Neuronal stem cell (in vitro differentiated cells): ENCODE measurements around the gene SLCO2A1.

Experiments used
- DNase-seq: peaks from one replicate; pipeline ENCODE4 v3.0.0-alpha.2; 2013; ENCODE audit warnings: low spot score
- H2AFZ ChIP-seq: one replicate; pipeline ENCODE4 v1.6.1; 2013; ENCODE audit warnings: mild to moderate bottlenecking, low read length, inconsistent platforms
- H2AK5ac ChIP-seq: 2 replicates; pipeline ENCODE4 v1.6.1; 2013; ENCODE audit warnings: low read depth, mild to moderate bottlenecking, inconsistent platforms, low read length, moderate library complexity, mixed read lengths
- H2BK120ac ChIP-seq: 2 replicates; pipeline ENCODE4 v1.6.1; 2013; ENCODE audit warnings: low read depth, mild to moderate bottlenecking, inconsistent platforms, low read length, moderate library complexity, mixed read lengths
- H2BK12ac ChIP-seq: one replicate; pipeline ENCODE4 v1.6.1; 2013; ENCODE audit warnings: low read length, inconsistent platforms
- H2BK15ac ChIP-seq: 2 replicates; pipeline ENCODE4 v1.6.1; 2013; ENCODE audit warnings: mild to moderate bottlenecking, low read length, inconsistent platforms, mixed read lengths
- H2BK5ac ChIP-seq: one replicate; pipeline ENCODE4 v1.6.1; 2013; ENCODE audit warnings: inconsistent platforms, mild to moderate bottlenecking, low read length, moderate library complexity
- H3K14ac ChIP-seq: one replicate; pipeline ENCODE4 v1.6.1; 2013; ENCODE audit warnings: low read length, inconsistent platforms
- H3K18ac ChIP-seq: 2 replicates; pipeline ENCODE4 v1.6.1; 2013; ENCODE audit warnings: low read length, inconsistent platforms
- H3K23ac ChIP-seq: 2 replicates; pipeline ENCODE4 v1.6.1; 2013; ENCODE audit warnings: low read depth, mild to moderate bottlenecking, mixed read lengths, low read length, inconsistent platforms; ENCODE audit not compliant: poor library complexity
- H3K27ac ChIP-seq: replicated peaks from 3 replicates; pipeline ENCODE4 v1.5.1; 2013; ENCODE audit warnings: low read length, inconsistent platforms
- H3K27me3 ChIP-seq, 3 experiments: 2 replicates each; pipeline ENCODE4 v1.6.1; 2013; ENCODE audit warnings: low read length in 3 of 3, mild to moderate bottlenecking in 2 of 3, inconsistent platforms in 1 of 3, low read depth in 1 of 3, mixed read lengths in 1 of 3, moderate library complexity in 1 of 3; ENCODE audit not compliant: control insufficient read depth in 3 of 3, insufficient read depth in 3 of 3
- H3K36me3 ChIP-seq, 2 donors: replicated peaks in 1 of 2; 2 replicates each; pipeline ENCODE4 v1.6.1; 2013; ENCODE audit warnings: low read length in 2 of 2; ENCODE audit not compliant: control insufficient read depth in 2 of 2, insufficient read depth in 2 of 2
- H3K4ac ChIP-seq: 2 replicates; pipeline ENCODE4 v1.6.1; 2013; ENCODE audit warnings: inconsistent platforms, mild to moderate bottlenecking, low read length, moderate library complexity
- H3K4me1 ChIP-seq, 2 donors: 1 replicate in 1 of 2; 2 replicates in 1 of 2; pipeline ENCODE4 v1.6.1; 2013; ENCODE audit warnings: low read length in 2 of 2, low read depth in 1 of 2; ENCODE audit not compliant: control insufficient read depth in 2 of 2, insufficient read depth in 1 of 2
- H3K4me2 ChIP-seq: one replicate; pipeline ENCODE4 v1.6.1; 2013; ENCODE audit warnings: mild to moderate bottlenecking, low read length, inconsistent platforms; ENCODE audit not compliant: insufficient read depth, poor library complexity, severe bottlenecking
- H3K4me3 ChIP-seq, 2 donors: 2 replicates each; pipeline ENCODE4 v1.5.1; 2013; ENCODE audit warnings: low read length in 2 of 2, mild to moderate bottlenecking in 2 of 2, inconsistent platforms in 1 of 2, moderate library complexity in 1 of 2
- H3K79me1 ChIP-seq: one replicate; pipeline ENCODE4 v1.6.1; 2013; ENCODE audit warnings: low read depth, mild to moderate bottlenecking, inconsistent platforms, low read length, moderate library complexity
- H3K9ac ChIP-seq: one replicate; pipeline ENCODE4 v1.6.1; 2013; ENCODE audit warnings: mild to moderate bottlenecking, low read depth, low read length, inconsistent platforms; ENCODE audit not compliant: poor library complexity
- H3K9me3 ChIP-seq, 2 donors: replicated peaks in 1 of 2; 2 replicates each; pipeline versions ENCODE3 to v1.6.1; 2013; ENCODE audit warnings: low read length in 2 of 2, mild to moderate bottlenecking in 2 of 2, inconsistent platforms in 1 of 2, low read depth in 1 of 2, mixed read lengths in 1 of 2, moderate library complexity in 1 of 2; ENCODE audit not compliant: control insufficient read depth in 2 of 2, insufficient read depth in 1 of 2
- H4K8ac ChIP-seq: one replicate; pipeline ENCODE4 v1.6.1; 2013; ENCODE audit warnings: low read depth, mild to moderate bottlenecking, inconsistent platforms, low read length, moderate library complexity
- H4K91ac ChIP-seq: one replicate; pipeline ENCODE4 v1.6.1; 2013; ENCODE audit warnings: low read length, low read depth, mild to moderate bottlenecking, inconsistent platforms; ENCODE audit not compliant: poor library complexity
- WGBS, 2 donors: extraction: QIAGEN DNeasy Blood & Tissue Kit; methylation state at CpG; one replicate each; pipeline ENCODE4 v1.1.7; 2013; ENCODE audit warnings: missing lambda C conversion rate in 2 of 2, mixed read lengths in 1 of 2; ENCODE audit not compliant: insufficient read length in 2 of 2, insufficient replicate concordance in 1 of 2; ENCODE audit errors: extremely low coverage in 2 of 2; 5-methylcytosine and 5-hydroxymethylcytosine counted together

The SLCO2A1 gene

GRCh38 chr3:134004841-134005240 lies 24.9 kb downstream of the SLCO2A1 start:
- Histone ChIP-seq H4K91ac (no peak overlapping the region), H3K4me2 (no peak overlapping the region), H3K4me3 (no peak overlapping the region), H2BK12ac (no peak overlapping the region), H2BK15ac (no peak overlapping the region), H3K9me3 (peaks cover 0 to 2% of the 10 kb centered on the region in 2 donors), H3K9ac (no peak overlapping the region), H2BK120ac (no peak overlapping the region), H3K36me3 (no peaks in the 10 kb centered on the region), H2BK5ac (no peak overlapping the region), H3K27me3 (peaks cover 0 to 9% (median 0%) of the 10 kb centered on the region in 3 experiments), H3K14ac (no peak overlapping the region), H2AK5ac (no peak overlapping the region), H3K4me1 (no peaks in the 10 kb centered on the region), H3K18ac (no peak overlapping the region), H2AFZ (no peak overlapping the region), H3K27ac (no peak overlapping the region), H4K8ac (no peak overlapping the region), H3K4ac (no peak overlapping the region), H3K23ac (no peak overlapping the region), H3K79me1 (no peaks in the 10 kb centered on the region)
- no CpG with 5 or more reads among the region's 4 CpGs for WGBS, 2 donors
- DNase-seq = no peak

- no peak overlapping the region for H3K18ac ChIP-seq
- H2AK5ac ChIP-seq = no peak overlapping the region
- H2BK15ac ChIP-seq = no peak overlapping the region
- no peaks in the 10 kb centered on the region for H3K4me1 ChIP-seq
- no peak overlapping the region for H3K9ac ChIP-seq
- H3K14ac ChIP-seq = no peak overlapping the region
- H3K4ac ChIP-seq = no peak overlapping the region
- H2AFZ ChIP-seq = no peak overlapping the region
- no peak overlapping the region for H3K4me2 ChIP-seq
- H3K23ac ChIP-seq = no peak overlapping the region
- H3K79me1 ChIP-seq = no peaks in the 10 kb centered on the region
- H3K27me3 ChIP-seq = peaks cover 0 to 23% (median 0%) of the 10 kb centered on the region in 3 experiments
- no peaks in the 10 kb centered on the region for H3K36me3 ChIP-seq
- WGBS, 2 donors = no CpG with 5 or more reads among the region's 5 CpGs
- no peak overlapping the region for H3K4me3 ChIP-seq
- H3K9me3 ChIP-seq = peaks cover 0 to 2% of the 10 kb centered on the region in 2 donors
- no peak overlapping the region for H2BK5ac ChIP-seq
- H2BK12ac ChIP-seq = no peak overlapping the region
- H4K8ac ChIP-seq = no peak overlapping the region
- no peak overlapping the region for H3K27ac ChIP-seq
- no peak for DNase-seq
- H4K91ac ChIP-seq = no peak overlapping the region
- H2BK120ac ChIP-seq = no peak overlapping the region
These were observed 26.7 kb downstream of the SLCO2A1 start for GRCh38 chr3:134003066-134003465.

- Histone ChIP-seq H3K9me3 (peaks cover 0 to 2% of the 10 kb centered on the region in 2 donors), H2BK120ac (no peak overlapping the region), H2BK5ac (no peak overlapping the region), H3K4me2 (no peak overlapping the region), H2AK5ac (no peak overlapping the region), H3K27me3 (peaks cover 0 to 30% (median 0%) of the 10 kb centered on the region in 3 experiments), H2BK15ac (no peak overlapping the region), H4K8ac (no peak overlapping the region), H3K4ac (no peak overlapping the region), H2BK12ac (no peak overlapping the region), H3K9ac (no peak overlapping the region), H3K27ac (no peak overlapping the region), H4K91ac (no peak overlapping the region), H3K18ac (no peak overlapping the region), H3K79me1 (no peaks in the 10 kb centered on the region), H3K36me3 (no peaks in the 10 kb centered on the region), H3K23ac (no peak overlapping the region), H3K14ac (no peak overlapping the region), H2AFZ (no peak overlapping the region), H3K4me1 (no peaks in the 10 kb centered on the region), H3K4me3 (no peak overlapping the region)
- no CpG with 5 or more reads among the region's 1 CpG for WGBS, 2 donors
- DNase-seq = no peak
These were observed 27.4 kb downstream of the SLCO2A1 start for GRCh38 chr3:134002306-134002705.

- no peaks in the 10 kb centered on the region for H3K36me3 ChIP-seq
- H2BK5ac ChIP-seq = no peak overlapping the region
- H3K4me3 ChIP-seq = no peak overlapping the region
- H3K9ac ChIP-seq = no peak overlapping the region
- H4K91ac ChIP-seq = no peak overlapping the region
- H3K18ac ChIP-seq = no peak overlapping the region
- DNase-seq = no peak
- H3K27me3 ChIP-seq = peaks cover 0 to 40% (median 0%) of the 10 kb centered on the region in 3 experiments
- H3K79me1 ChIP-seq = no peaks in the 10 kb centered on the region
- no peaks in the 10 kb centered on the region for H3K4me1 ChIP-seq
- no peak overlapping the region for H2BK12ac ChIP-seq
- no peak overlapping the region for H2AK5ac ChIP-seq
- no peak overlapping the region for H3K4me2 ChIP-seq
- no peak overlapping the region for H3K27ac ChIP-seq
- no peak overlapping the region for H3K4ac ChIP-seq
- no peak overlapping the region for H2BK120ac ChIP-seq
- no peak overlapping the region for H3K23ac ChIP-seq
- H3K14ac ChIP-seq = no peak overlapping the region
- H4K8ac ChIP-seq = no peak overlapping the region
- peaks cover 0 to 2% of the 10 kb centered on the region in 2 donors for H3K9me3 ChIP-seq
- H2BK15ac ChIP-seq = no peak overlapping the region
- no CpG with 5 or more reads among the region's 5 CpGs for WGBS, 2 donors
- no peak overlapping the region for H2AFZ ChIP-seq
These were observed 28.5 kb downstream of the SLCO2A1 start for GRCh38 chr3:134001251-134001650.
